Astrocyte (in vitro differentiated cells and primary cell): Measurements from ENCODE around the gene SLC4A2. TPM values are rescaled to one million over a fixed set of nuclear protein-coding genes. Genes with fewer than 3 reads are reported as not detected.

Source experiments
- DNase-seq: peaks from one replicate; pipeline ENCODE4 v3.0.0-alpha.2; 2010; ENCODE audit warnings: low read depth
- FAIRE-seq: peaks from 2 replicates; lab custom pipeline; 2011; peaks lifted over from hg19 to GRCh38; lab: Jason Lieb, UNC
- H2AFZ ChIP-seq: 2 replicates; pipeline ENCODE4 v1.6.0; 2012; ENCODE audit warnings: low read depth, low read length, inconsistent platforms
- H3K27ac ChIP-seq: 2 replicates; pipeline ENCODE4 v1.5.1; 2011; ENCODE audit warnings: low read depth, low read length, inconsistent platforms
- H3K27me3 ChIP-seq: 2 replicates; pipeline ENCODE4 v1.6.0; 2011; ENCODE audit warnings: low read length, inconsistent platforms; ENCODE audit not compliant: insufficient read depth
- H3K36me3 ChIP-seq: 2 replicates; pipeline ENCODE4 v1.5.1; 2011; ENCODE audit warnings: low read length, inconsistent platforms; ENCODE audit not compliant: insufficient read depth
- H3K4me1 ChIP-seq: 2 replicates; pipeline ENCODE4 v1.5.1; 2011; ENCODE audit warnings: low read length, inconsistent platforms; ENCODE audit not compliant: insufficient read depth
- H3K4me2 ChIP-seq: 2 replicates; pipeline ENCODE4 v1.6.0; 2012; ENCODE audit warnings: low read length, inconsistent platforms
- H3K4me3 ChIP-seq: 2 replicates; pipeline ENCODE4 v1.5.1; 2011; ENCODE audit warnings: low read depth, mild to moderate bottlenecking, low read length, inconsistent platforms; ENCODE audit not compliant: insufficient read depth
- H3K79me2 ChIP-seq: 2 replicates; pipeline ENCODE4 v1.6.0; 2012; ENCODE audit warnings: mild to moderate bottlenecking, low read length, inconsistent platforms; ENCODE audit not compliant: insufficient read depth
- H3K9ac ChIP-seq: 2 replicates; pipeline ENCODE4 v1.6.0; 2012; ENCODE audit warnings: mild to moderate bottlenecking, low read length, inconsistent platforms
- H3K9me3 ChIP-seq: 2 replicates; pipeline ENCODE4 v1.5.1; 2012; ENCODE audit warnings: low read depth, mild to moderate bottlenecking, low read length, inconsistent platforms; ENCODE audit not compliant: insufficient read depth
- H4K20me1 ChIP-seq: 2 replicates; pipeline ENCODE4 v1.6.0; 2012; ENCODE audit warnings: low read length, inconsistent platforms; ENCODE audit not compliant: insufficient read depth
- H3K27ac Mint-ChIP-seq: one replicate; pipeline ENCODE4 v1.8.0; 2021; ENCODE audit warnings: mild to moderate bottlenecking, mixed read lengths; ENCODE audit not compliant: unreplicated experiment
- H3K27me3 Mint-ChIP-seq: one replicate; pipeline ENCODE4 v1.8.0; 2021; ENCODE audit warnings: low read depth, mixed read lengths; ENCODE audit not compliant: unreplicated experiment
- H3K36me3 Mint-ChIP-seq: one replicate; pipeline ENCODE4 v1.8.0; 2021; ENCODE audit warnings: low read depth, mixed read lengths; ENCODE audit not compliant: unreplicated experiment
- H3K4me1 Mint-ChIP-seq: one replicate; pipeline ENCODE4 v1.8.0; 2021; ENCODE audit warnings: low read depth, mixed read lengths; ENCODE audit not compliant: unreplicated experiment
- H3K4me3 Mint-ChIP-seq: one replicate; pipeline ENCODE4 v1.8.0; 2021; ENCODE audit warnings: mild to moderate bottlenecking, moderate library complexity, mixed read lengths; ENCODE audit not compliant: unreplicated experiment
- H3K9me3 Mint-ChIP-seq: one replicate; pipeline ENCODE4 v1.8.0; 2021; ENCODE audit warnings: mild to moderate bottlenecking, mixed read lengths; ENCODE audit not compliant: unreplicated experiment
- CTCF ChIP-seq: IDR thresholded peaks from 2 replicates; pipeline ENCODE4 v1.5.1; 2011; ENCODE audit warnings: low read depth, mild to moderate bottlenecking, inconsistent platforms, low read length, moderate library complexity; ENCODE audit not compliant: insufficient read depth
- EZH2 ChIP-seq: IDR thresholded peaks from 2 replicates; pipeline ENCODE4 v1.6.1; 2012; ENCODE audit warnings: mild to moderate bottlenecking, low read length, inconsistent platforms; ENCODE audit not compliant: insufficient read depth
- total RNA-seq: library from RNA; stranded (reverse); gene quantifications from 2 replicates; pipeline ENCODE4 v1.2.1, GENCODE V29; 2021

SLC4A2 gene
- total RNA-seq, 1 donor from 2014 or later = 302 TPM

- Histone ChIP-seq H4K20me1 (no peaks in the 10 kb centered on the region), H3K27ac (no peak overlapping the region), H3K36me3 (peaks cover 5% of the 10 kb centered on the region), H2AFZ (no peak overlapping the region), H3K4me1 (peaks cover 12% of the 10 kb centered on the region), H3K9me3 (no peaks in the 10 kb centered on the region), H3K27me3 (no peaks in the 10 kb centered on the region), H3K9ac (no peak overlapping the region), H3K4me3 (no peak overlapping the region), H3K79me2 (peaks cover 9% of the 10 kb centered on the region), H3K4me2 (no peak overlapping the region)
- H3K4me3 Mint-ChIP-seq = no peak overlapping the region
- TF ChIP-seq EZH2 (no peak), CTCF (no peak)
- FAIRE-seq (no peak), DNase-seq (no peak)
- peaks cover 13% of the 10 kb centered on the region for H3K4me1 Mint-ChIP-seq
- H3K27me3 Mint-ChIP-seq = no peaks in the 10 kb centered on the region
- no peak overlapping the region for H3K27ac Mint-ChIP-seq
- no peaks in the 10 kb centered on the region for H3K9me3 Mint-ChIP-seq
- peaks cover 11% of the 10 kb centered on the region for H3K36me3 Mint-ChIP-seq
Measured at GRCh38 chr7:151034312-151035025, 24.9 kb upstream of the SLC4A2 start.

GRCh38 chr7:151035026-151035717, 24.2 kb upstream of the SLC4A2 start:
- H3K27me3 Mint-ChIP-seq = no peaks in the 10 kb centered on the region
- DNase-seq = no peak
- Histone ChIP-seq H3K79me2 (peaks cover 2% of the 10 kb centered on the region), H2AFZ (no peak overlapping the region), H3K4me3 (no peak overlapping the region), H3K9ac (no peak overlapping the region), H3K4me1 (peaks cover 19% of the 10 kb centered on the region), H3K27ac (no peak overlapping the region), H4K20me1 (no peaks in the 10 kb centered on the region), H3K9me3 (no peaks in the 10 kb centered on the region), H3K4me2 (no peak overlapping the region), H3K27me3 (no peaks in the 10 kb centered on the region), H3K36me3 (peaks cover 5% of the 10 kb centered on the region)
- FAIRE-seq = no peak
- H3K4me3 Mint-ChIP-seq = no peak overlapping the region
- H3K9me3 Mint-ChIP-seq = no peaks in the 10 kb centered on the region
- peaks cover 11% of the 10 kb centered on the region for H3K36me3 Mint-ChIP-seq
- peaks cover 20% of the 10 kb centered on the region for H3K4me1 Mint-ChIP-seq
- no peak for TF ChIP-seq CTCF
- no peak for TF ChIP-seq EZH2
- no peak overlapping the region for H3K27ac Mint-ChIP-seq

GRCh38 chr7:151035902-151036301, 23.5 kb upstream of the SLC4A2 start:
- H3K4me3 ChIP-seq = no peak overlapping the region
- no peak for TF ChIP-seq CTCF
- no peak for TF ChIP-seq EZH2
- peaks cover under 1% of the 10 kb centered on the region for H3K79me2 ChIP-seq
- Mint-ChIP-seq H3K4me1 (peaks cover 23% of the 10 kb centered on the region), H3K9me3 (no peaks in the 10 kb centered on the region), H3K27ac (no peak overlapping the region), H3K36me3 (peaks cover 11% of the 10 kb centered on the region), H3K4me3 (no peak overlapping the region), H3K27me3 (no peaks in the 10 kb centered on the region)
- no peak for FAIRE-seq
- no peak overlapping the region for H3K27ac ChIP-seq
- H3K9me3 ChIP-seq = no peaks in the 10 kb centered on the region
- no peak for DNase-seq
- H4K20me1 ChIP-seq = no peaks in the 10 kb centered on the region
- no peaks in the 10 kb centered on the region for H3K27me3 ChIP-seq
- peaks cover 5% of the 10 kb centered on the region for H3K36me3 ChIP-seq
- peaks cover 21% of the 10 kb centered on the region for H3K4me1 ChIP-seq
- H3K4me2 ChIP-seq = no peak overlapping the region
- H2AFZ ChIP-seq = no peak overlapping the region
- no peak overlapping the region for H3K9ac ChIP-seq
